PC-3 (cell line): ENCODE measurements around the gene KERA.

ENCODE experiments used
- CTCF ChIP-seq: fragments of 300-600 bp; sonication (generic); conservative IDR thresholded peaks from 2 replicates; pipeline ENCODE4 v1.5.1; 2017; ENCODE audit warnings: antibody characterized with exemption, low read depth, mild to moderate bottlenecking, low read length
- EZH2 ChIP-seq: fragments of 300-600 bp; sonication (generic); IDR thresholded peaks from one replicate; pipeline ENCODE4 v1.6.1; 2017; ENCODE audit warnings: antibody characterized with exemption, mild to moderate bottlenecking, low read length; ENCODE audit not compliant: unreplicated experiment
- EZH2phosphoT487 ChIP-seq: fragments of 300-600 bp; sonication (generic); IDR thresholded peaks from 2 replicates; pipeline ENCODE4 v1.6.1; 2018; ENCODE audit warnings: mild to moderate bottlenecking, antibody characterized with exemption, low read length, borderline replicate concordance

DNA sequence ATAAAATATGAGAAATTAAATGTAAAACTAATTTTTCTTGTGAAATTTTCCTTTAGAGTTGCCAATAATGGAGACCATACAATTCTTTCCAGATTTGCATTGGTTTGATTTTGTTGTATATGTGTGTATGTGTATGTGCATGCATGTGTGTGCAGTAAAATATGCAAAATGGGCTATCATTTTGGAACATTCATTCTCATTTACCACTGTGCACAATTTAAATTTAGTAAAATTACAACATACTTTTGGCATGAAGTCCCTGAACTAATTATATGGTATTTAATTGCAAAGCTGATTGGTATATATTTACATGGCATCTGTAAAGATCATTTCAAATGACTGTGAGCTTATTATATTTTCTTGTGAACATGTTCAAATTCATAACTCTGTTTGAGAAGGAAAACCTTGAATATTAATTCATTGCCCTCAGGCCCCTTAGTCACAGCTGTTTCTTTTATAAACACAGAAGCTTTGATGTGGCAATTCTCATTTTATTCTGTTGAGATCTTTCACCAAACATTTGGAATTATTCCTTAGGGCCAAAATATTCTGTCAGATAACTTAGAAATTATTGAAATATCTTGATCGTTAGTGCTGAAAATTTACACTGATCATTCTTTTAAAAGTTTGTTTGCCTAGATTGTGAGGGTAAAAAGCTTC lies 17.6 kb downstream of the KERA start:
- TF ChIP-seq CTCF: no peak
- TF ChIP-seq EZH2phosphoT487: no peak
- TF ChIP-seq EZH2: no peak
